Activated T-cell treated with anti-CD3 and anti-CD28 coated beads for 1 hour (primary cell): ENCODE data around the gene ANKRD31.
"Not testable (repeated sequence)": the region's sequence is repeated elsewhere in the genome, so short reads cannot be mapped to it uniquely, and the experiment has no call there.

ENCODE experiments used
- DNase-seq: peaks from one replicate; pipeline ENCODE4 v3.0.0-alpha.2; 2020; ENCODE audit warnings: low read depth

Gene ANKRD31

GRCh38 chr5:75148051-75148450 is 88.6 kb downstream of the ANKRD31 start:
- DNase-seq, result no peak

GRCh38 chr5:75142566-75143136 is 94.0 kb downstream of the ANKRD31 start:
- DNase-seq, result no peak

- no peak for DNase-seq
Measured at GRCh38 chr5:75140277-75140676, 96.4 kb downstream of the ANKRD31 start.

- DNase-seq, result no peak
Measured at GRCh38 chr5:75138689-75139088, 98.0 kb downstream of the ANKRD31 start.

- no peak for DNase-seq
Measured at GRCh38 chr5:75130818-75131349, 105.8 kb downstream of the ANKRD31 start.

GRCh38 chr5:75116856-75117255 is 119.8 kb downstream of the ANKRD31 start:
- DNase-seq, result no peak

GRCh38 chr5:75114311-75114710 is 122.4 kb downstream of the ANKRD31 start:
- not testable (repeated sequence) for DNase-seq

GRCh38 chr5:75113354-75114113 is 123.1 kb downstream of the ANKRD31 start:
- no peak for DNase-seq

GRCh38 chr5:75108931-75109596 is 127.6 kb downstream of the ANKRD31 start:
- no peak for DNase-seq

GRCh38 chr5:75108515-75108914 is 128.2 kb downstream of the ANKRD31 start:
- DNase-seq, result no peak

GRCh38 chr5:75095956-75096355 is 140.7 kb downstream of the ANKRD31 start:
- DNase-seq, result not testable (repeated sequence)

GRCh38 chr5:75091597-75091996 is 145.1 kb downstream of the ANKRD31 start:
- DNase-seq, result no peak

GRCh38 chr5:75089662-75090061 is 147.0 kb downstream of the ANKRD31 start:
- DNase-seq, result no peak

- DNase-seq, result no peak
Measured at GRCh38 chr5:75089137-75089536, 147.5 kb downstream of the ANKRD31 start.

- DNase-seq, result no peak
Measured at GRCh38 chr5:75088648-75089047, 148.0 kb downstream of the ANKRD31 start.

GRCh38 chr5:75081510-75081909 is 155.2 kb downstream of the ANKRD31 start:
- DNase-seq, result no peak

GRCh38 chr5:75079346-75079745 is 157.3 kb downstream of the ANKRD31 start:
- not testable (repeated sequence) for DNase-seq

GRCh38 chr5:75078027-75078426 is 158.7 kb downstream of the ANKRD31 start:
- DNase-seq, result no peak

GRCh38 chr5:75072061-75072460 is 164.6 kb downstream of the ANKRD31 start:
- DNase-seq, result no peak

GRCh38 chr5:75071100-75071499 is 165.6 kb downstream of the ANKRD31 start:
- no peak for DNase-seq

GRCh38 chr5:75067434-75067833 is 169.2 kb downstream of the ANKRD31 start:
- DNase-seq, result no peak

GRCh38 chr5:75062925-75063531 is 173.7 kb downstream of the ANKRD31 start:
- no peak for DNase-seq
